Measurements from ENCODE around the gene CCDC171. TPM values are rescaled to one million over a fixed set of nuclear protein-coding genes. Genes with fewer than 3 reads are reported as not detected.

Gene CCDC171
- total and polyA plus RNA-seq, 11 donors: 0.30 to 3.4 (median 1.1) TPM

DNA sequence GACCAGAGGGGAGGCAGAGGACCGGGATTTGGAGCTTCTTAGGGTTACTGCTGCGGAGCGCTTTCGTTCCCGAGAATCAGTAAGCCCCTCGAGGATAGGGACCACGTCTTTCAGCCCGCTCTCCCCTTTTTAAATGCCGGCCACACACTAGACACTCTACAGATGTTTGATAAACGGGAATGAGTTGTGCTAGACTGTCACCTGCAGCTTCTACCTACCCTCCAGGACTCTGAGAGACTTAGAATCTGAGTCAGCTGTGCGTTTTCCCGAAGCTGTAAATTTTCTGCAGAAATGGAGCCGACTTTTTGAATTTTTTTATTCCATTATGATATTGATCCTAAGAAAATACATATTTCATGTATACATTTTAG, 670 bp downstream of the CCDC171 start:
- 1 to 9% (median 2%) methylated on average over 12 to 13 of the region's 13 CpGs for WGBS, 4 donors
- no peak for DNase-seq
- Histone ChIP-seq H3K27me3 (no peaks in the 10 kb centered on the region), H3K4me3 (peak overlapping the region; percentile 18 to 94 (median 78)), H3K36me3 (no peaks in the 10 kb centered on the region), H3K9me3 (no peaks in the 10 kb centered on the region), H3K4me1 (peaks cover 0 to 10% (median 4%) of the 10 kb centered on the region in 12 donors), H3K27ac (peak overlapping the region in 7 of 12 donors; percentile 76 to 91 (median 85))
- TF ChIP-seq POLR2A (IDR thresholded peaks at IDR 0.05): no peak
- TF ChIP-seq, protein P1, sequence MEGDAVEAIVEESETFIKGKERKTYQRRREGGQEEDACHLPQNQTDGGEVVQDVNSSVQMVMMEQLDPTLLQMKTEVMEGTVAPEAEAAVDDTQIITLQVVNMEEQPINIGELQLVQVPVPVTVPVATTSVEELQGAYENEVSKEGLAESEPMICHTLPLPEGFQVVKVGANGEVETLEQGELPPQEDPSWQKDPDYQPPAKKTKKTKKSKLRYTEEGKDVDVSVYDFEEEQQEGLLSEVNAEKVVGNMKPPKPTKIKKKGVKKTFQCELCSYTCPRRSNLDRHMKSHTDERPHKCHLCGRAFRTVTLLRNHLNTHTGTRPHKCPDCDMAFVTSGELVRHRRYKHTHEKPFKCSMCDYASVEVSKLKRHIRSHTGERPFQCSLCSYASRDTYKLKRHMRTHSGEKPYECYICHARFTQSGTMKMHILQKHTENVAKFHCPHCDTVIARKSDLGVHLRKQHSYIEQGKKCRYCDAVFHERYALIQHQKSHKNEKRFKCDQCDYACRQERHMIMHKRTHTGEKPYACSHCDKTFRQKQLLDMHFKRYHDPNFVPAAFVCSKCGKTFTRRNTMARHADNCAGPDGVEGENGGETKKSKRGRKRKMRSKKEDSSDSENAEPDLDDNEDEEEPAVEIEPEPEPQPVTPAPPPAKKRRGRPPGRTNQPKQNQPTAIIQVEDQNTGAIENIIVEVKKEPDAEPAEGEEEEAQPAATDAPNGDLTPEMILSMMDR (IDR thresholded peaks at IDR 0.05): no peak
- ATAC-seq: no peak
- intact Hi-C loops (cut with DNase I): loop anchor here in 7 of 10 donors (2.0 to 10.0 kb wide), 6 partner anchors 41 to 131 kb away; partner anchors contain the start of genes PSIP1 (in 4 of the 7) and SNAPC3 (in 2 of the 7)

DNA sequence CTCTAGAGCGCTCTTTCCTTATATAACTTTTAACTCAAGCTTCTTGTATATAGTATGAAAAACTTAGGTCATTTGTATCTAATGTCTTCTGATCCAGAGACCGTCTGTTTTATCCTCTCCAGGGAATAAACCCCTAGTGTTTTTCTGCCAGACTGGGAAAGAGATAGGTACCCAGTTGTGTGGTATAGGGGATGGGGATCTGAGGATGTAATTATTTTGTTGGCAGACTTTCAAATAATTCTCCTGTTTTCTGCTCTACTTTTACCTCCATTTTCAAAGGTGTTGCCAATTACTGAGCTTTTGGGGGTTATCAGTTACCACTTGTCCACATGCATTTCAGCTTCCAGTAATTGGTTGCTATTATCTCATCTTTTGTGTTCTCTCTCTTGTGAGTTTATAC, 17.9 kb downstream of the CCDC171 start:
- intact Hi-C loops (cut with DNase I): no loop called here
- H3K9me3 ChIP-seq: peaks cover 0 to 3% (median 0%) of the 10 kb centered on the region in 12 donors
- H3K27ac ChIP-seq: no peak overlapping the region
- WGBS, 4 donors: 83 to 91% (median 86%) methylated on average over 2 of the region's 2 CpGs
- no peaks in the 10 kb centered on the region for H3K4me1 ChIP-seq
- DNase-seq (no peak), ATAC-seq (no peak)
- H3K36me3 ChIP-seq: no peaks in the 10 kb centered on the region
- TF ChIP-seq, protein P1 (IDR thresholded peaks at IDR 0.05): no peak
- TF ChIP-seq POLR2A (IDR thresholded peaks at IDR 0.05): no peak
- H3K27me3 ChIP-seq: no peaks in the 10 kb centered on the region
- no peak overlapping the region for H3K4me3 ChIP-seq

DNA sequence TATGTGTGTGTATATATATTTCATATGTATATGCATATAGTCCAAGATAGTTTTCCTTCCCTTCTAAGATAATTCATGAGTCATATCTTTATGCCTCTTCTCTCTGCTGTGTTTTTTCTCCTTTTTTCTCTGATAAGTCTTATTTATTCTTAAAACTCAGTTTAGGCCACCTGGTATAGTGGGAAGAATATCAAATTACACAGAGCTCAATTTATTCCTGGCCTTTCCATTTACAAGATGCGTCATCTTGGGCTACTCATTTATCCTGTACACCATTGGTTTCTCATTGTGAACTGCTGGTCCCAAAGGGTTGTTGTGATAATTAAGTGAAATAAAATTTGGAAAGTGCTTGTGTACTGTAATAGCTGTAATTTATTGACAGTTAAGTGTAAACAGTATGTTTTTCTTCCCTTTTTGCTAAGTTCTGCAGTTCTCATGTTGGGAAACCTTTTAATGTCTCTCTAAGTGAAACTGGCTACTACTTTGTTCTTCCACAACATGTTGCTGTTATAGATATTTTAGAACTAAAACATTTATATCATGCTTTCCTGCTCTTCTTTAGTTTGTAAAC, 19.4 kb downstream of the CCDC171 start:
- no peaks in the 10 kb centered on the region for H3K9me3 ChIP-seq
- H3K27me3 ChIP-seq: no peaks in the 10 kb centered on the region
- intact Hi-C loops (cut with DNase I): no loop called here
- WGBS, 4 donors: 87 to 97% (median 94%) methylated on average over 1 of the region's 1 CpG
- H3K4me3 ChIP-seq: no peak overlapping the region
- DNase-seq (no peak), ATAC-seq (no peak)
- H3K36me3 ChIP-seq: no peaks in the 10 kb centered on the region
- no peak for TF ChIP-seq POLR2A (IDR thresholded peaks at IDR 0.05)
- TF ChIP-seq, protein P1 (IDR thresholded peaks at IDR 0.05): no peak
- no peaks in the 10 kb centered on the region for H3K4me1 ChIP-seq
- no peak overlapping the region for H3K27ac ChIP-seq

DNA sequence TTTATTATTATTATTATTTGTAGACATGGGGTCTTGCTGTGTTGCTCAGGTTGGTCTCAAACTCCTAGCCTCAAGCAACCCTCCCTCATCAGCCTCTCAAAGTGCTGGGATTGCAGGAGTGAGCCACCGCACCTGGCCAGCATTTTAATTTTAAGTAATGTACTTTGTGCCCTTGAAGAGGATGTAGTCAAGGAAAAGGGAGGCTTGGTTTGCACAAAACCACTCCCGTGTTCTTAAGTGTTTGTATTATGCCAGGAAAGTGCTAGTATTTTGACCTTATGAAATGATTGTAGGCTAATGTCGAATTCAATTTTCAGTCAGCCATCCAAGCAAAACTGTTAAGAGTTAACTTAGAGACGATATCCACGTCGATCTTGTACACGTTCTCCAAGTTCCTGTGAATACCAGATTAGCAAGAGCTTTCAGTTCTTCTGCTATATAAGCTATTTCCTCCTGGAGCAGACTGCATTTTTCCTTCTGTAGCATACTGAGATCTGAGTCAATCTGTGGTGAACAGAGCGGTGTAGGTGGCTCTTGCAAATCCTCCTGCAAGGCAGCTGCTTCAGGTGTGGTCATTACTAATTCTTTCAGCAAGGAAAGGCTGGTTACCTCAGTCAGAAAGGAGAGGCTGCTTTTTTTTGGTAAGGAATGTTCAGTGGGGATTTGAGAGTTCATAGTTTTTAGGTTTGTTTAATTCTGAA, 23.7 kb downstream of the CCDC171 start:
- 55 to 69% (median 63%) methylated on average over 8 of the region's 8 CpGs for WGBS, 4 donors
- DNase-seq (no peak), ATAC-seq (no peak)
- Histone ChIP-seq H3K36me3 (no peaks in the 10 kb centered on the region), H3K9me3 (no peaks in the 10 kb centered on the region), H3K27ac (no peak overlapping the region), H3K4me1 (no peaks in the 10 kb centered on the region), H3K4me3 (no peak overlapping the region), H3K27me3 (no peaks in the 10 kb centered on the region)
- TF ChIP-seq, protein P1 (IDR thresholded peaks at IDR 0.05): no peak
- no peak for TF ChIP-seq POLR2A (IDR thresholded peaks at IDR 0.05)
- intact Hi-C loops (cut with DNase I): no loop called here
